CD4-positive, CD25-positive, alpha-beta regulatory T cell (primary cell): ENCODE results near the gene GUCA1C. TPM values are rescaled to one million over a fixed set of nuclear protein-coding genes. Genes with fewer than 3 reads are reported as not detected.

Source experiments
- ATAC-seq, 2 donors: fragments of 150-1000 bp; cut with Tn5 transposase; one replicate each; pipeline ENCODE4 v1.10.0; 2021; ENCODE audit warnings: low read depth in 2 of 2, moderate number of reproducible peaks in 2 of 2, moderate library complexity in 1 of 2
- DNase-seq, 3 donors: peaks; one replicate each; pipeline versions ENCODE4 v3.0.0 to v3.0.0-alpha.2; 2012 to 2022; ENCODE audit warnings: mixed read lengths in 1 of 3
- H3K27ac ChIP-seq: one replicate; pipeline ENCODE4 v1.7.0; 2013; ENCODE audit warnings: mild to moderate bottlenecking, low read length; ENCODE audit not compliant: insufficient read depth, poor library complexity, severe bottlenecking
- H3K27me3 ChIP-seq: one replicate; pipeline ENCODE4 v1.7.0; 2013; ENCODE audit warnings: low read length; ENCODE audit not compliant: control insufficient read depth, insufficient read depth
- H3K36me3 ChIP-seq: one replicate; pipeline ENCODE4 v1.7.0; 2013; ENCODE audit warnings: mild to moderate bottlenecking, low read length, moderate library complexity; ENCODE audit not compliant: control insufficient read depth, insufficient read depth
- H3K4me1 ChIP-seq: 2 replicates; pipeline ENCODE4 v1.7.0; 2013; ENCODE audit warnings: mild to moderate bottlenecking, low read length; ENCODE audit not compliant: insufficient read depth, control insufficient read depth, poor library complexity, severe bottlenecking
- H3K4me3 ChIP-seq: one replicate; pipeline ENCODE4 v1.7.0; 2013; ENCODE audit warnings: low read depth, mild to moderate bottlenecking, low read length, moderate library complexity
- H3K9me3 ChIP-seq, 2 experiments: 1 replicate in 1 of 2; 2 replicates in 1 of 2; pipeline ENCODE4 v1.7.0; 2013; ENCODE audit warnings: low read length in 2 of 2, mild to moderate bottlenecking in 1 of 2, moderate library complexity in 1 of 2; ENCODE audit not compliant: control insufficient read depth in 2 of 2
- H3K27ac Mint-ChIP-seq, 3 donors: one replicate each; pipeline ENCODE4 v1.8.0; 2020 to 2022; ENCODE audit warnings: mild to moderate bottlenecking in 3 of 3, mixed read lengths in 3 of 3, moderate library complexity in 2 of 3
- H3K27me3 Mint-ChIP-seq: one replicate; pipeline ENCODE4 v1.8.0; 2022; ENCODE audit warnings: mild to moderate bottlenecking, mixed read lengths
- H3K36me3 Mint-ChIP-seq: one replicate; pipeline ENCODE4 v1.8.0; 2020; ENCODE audit warnings: mixed read lengths
- H3K4me1 Mint-ChIP-seq, 4 donors: one replicate each; pipeline ENCODE4 v1.8.0; 2020 to 2022; ENCODE audit warnings: mixed read lengths in 4 of 4, mild to moderate bottlenecking in 1 of 4
- H3K4me3 Mint-ChIP-seq, 4 donors: one replicate each; pipeline ENCODE4 v1.8.0; 2020 to 2022; ENCODE audit warnings: mild to moderate bottlenecking in 4 of 4, mixed read lengths in 4 of 4, moderate library complexity in 3 of 4
- H3K9me3 Mint-ChIP-seq, 7 donors: one replicate each; pipeline ENCODE4 v1.8.0; 2020 to 2022; ENCODE audit warnings: mixed read lengths in 7 of 7, mild to moderate bottlenecking in 3 of 7, moderate library complexity in 2 of 7
- polyA plus RNA-seq, 4 donors: library from polyadenylated mRNA; unstranded; fragments of 300-500 nt; fragmentation: Illumina TruSeq; gene quantifications; one replicate each; pipeline ENCODE4 v1.2.3, GENCODE V29; 2021
- total RNA-seq: library from RNA; stranded (reverse); gene quantifications from one replicate; pipeline ENCODE4 v1.2.3, GENCODE V29; 2022

Gene GUCA1C, protein sequence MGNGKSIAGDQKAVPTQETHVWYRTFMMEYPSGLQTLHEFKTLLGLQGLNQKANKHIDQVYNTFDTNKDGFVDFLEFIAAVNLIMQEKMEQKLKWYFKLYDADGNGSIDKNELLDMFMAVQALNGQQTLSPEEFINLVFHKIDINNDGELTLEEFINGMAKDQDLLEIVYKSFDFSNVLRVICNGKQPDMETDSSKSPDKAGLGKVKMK
- total RNA-seq (not detected), polyA plus RNA-seq (not detected)

DNA sequence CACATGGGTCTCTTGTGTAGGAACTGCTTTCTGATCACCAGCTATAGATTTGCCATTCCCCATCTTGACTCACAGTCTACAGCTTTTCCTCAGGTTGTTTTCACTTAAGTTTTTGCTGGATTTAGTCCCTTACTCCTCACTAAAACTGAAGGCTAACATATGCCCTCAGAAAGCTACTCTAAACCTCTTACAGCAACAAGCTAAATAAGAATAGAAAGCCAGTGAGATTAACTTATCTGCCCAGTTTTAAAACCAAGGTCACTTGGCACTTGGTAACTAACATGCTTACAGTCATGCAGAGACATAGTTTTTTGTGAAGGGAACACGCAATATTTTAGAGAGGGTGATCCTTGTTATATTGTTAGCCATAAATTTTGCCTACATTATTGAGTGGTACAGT, at the start of gene GUCA1C:
Gene GUCA1C, minus strand, starts transcription at position 180 of the 400 bp plus-strand sequence. Its CDS starts 117 bp downstream, at position 63.
- Histone ChIP-seq H3K27me3 (peaks cover 14% of the 10 kb centered on the region), H3K4me1 (no peaks in the 10 kb centered on the region), H3K36me3 (no peaks in the 10 kb centered on the region)

DNA sequence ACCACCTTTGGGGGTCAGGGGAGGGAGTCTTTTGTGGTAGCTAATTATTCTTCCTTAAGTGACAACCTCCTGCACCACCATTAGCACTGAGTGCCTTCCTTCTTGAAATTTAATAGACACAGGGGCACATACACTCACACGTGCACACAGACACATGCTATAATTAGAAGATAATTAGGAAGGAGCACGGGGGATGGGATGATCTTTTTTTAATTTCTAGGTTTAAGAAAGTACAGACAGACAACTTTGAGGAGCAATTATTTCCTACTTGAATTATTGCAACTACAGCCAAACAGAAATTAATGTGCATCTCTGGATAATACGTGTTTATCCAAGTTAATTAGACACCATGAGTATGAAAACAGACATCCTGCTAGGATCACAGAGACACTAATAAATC, 44.8 kb upstream of the GUCA1C start:
- no peaks in the 10 kb centered on the region for H3K9me3 ChIP-seq
- H3K36me3 Mint-ChIP-seq = no peaks in the 10 kb centered on the region
- no peaks in the 10 kb centered on the region for H3K36me3 ChIP-seq
- H3K27me3 Mint-ChIP-seq = peaks cover 8% of the 10 kb centered on the region
- no peak overlapping the region for H3K27ac ChIP-seq
- no peaks in the 10 kb centered on the region for H3K9me3 Mint-ChIP-seq
- no peaks in the 10 kb centered on the region for H3K4me1 ChIP-seq
- no peak for DNase-seq
- no peaks in the 10 kb centered on the region for H3K4me1 Mint-ChIP-seq
- H3K4me3 ChIP-seq = no peak overlapping the region
- H3K27ac Mint-ChIP-seq = no peak overlapping the region
- H3K27me3 ChIP-seq = no peaks in the 10 kb centered on the region
- no peak for ATAC-seq
- no peak overlapping the region for H3K4me3 Mint-ChIP-seq

More for the DNA sequence above, at the start of gene GUCA1C:
- no peaks in the 10 kb centered on the region for H3K4me1 Mint-ChIP-seq
- no peaks in the 10 kb centered on the region for H3K36me3 Mint-ChIP-seq
- DNase-seq (no peak), ATAC-seq (no peak)
- H3K27me3 Mint-ChIP-seq = peaks cover 7% of the 10 kb centered on the region
- H3K4me3 Mint-ChIP-seq = no peak within 1 kb of the TSS
- no peak within 1 kb of the TSS for H3K27ac Mint-ChIP-seq
- peaks cover 0 to 1% (median 0%) of the 10 kb centered on the region in 7 donors for H3K9me3 Mint-ChIP-seq
- no peak within 1 kb of the TSS for H3K27ac ChIP-seq
- H3K9me3 ChIP-seq = no peaks in the 10 kb centered on the region
- no peak within 1 kb of the TSS for H3K4me3 ChIP-seq

DNA sequence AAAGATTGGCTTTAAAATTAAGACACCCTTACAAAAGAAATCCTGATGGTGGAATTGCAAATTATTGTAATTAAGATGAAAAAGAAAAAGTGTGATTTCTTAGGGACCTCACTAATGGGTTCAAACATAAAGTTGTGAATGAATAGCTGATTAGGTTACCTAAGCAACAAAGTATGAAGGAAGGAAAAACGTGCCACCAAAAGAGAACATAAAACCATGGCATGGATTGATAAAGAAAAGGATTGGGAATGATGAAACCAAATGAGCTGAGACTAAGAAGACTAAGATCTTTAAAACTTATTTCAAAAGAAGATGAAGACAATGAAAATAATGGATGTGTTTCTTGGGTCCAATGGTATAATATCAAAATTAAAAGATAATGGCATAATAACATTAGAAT, 32.2 kb upstream of the GUCA1C start:
- Mint-ChIP-seq H3K4me3 (no peak overlapping the region), H3K27me3 (peaks cover 21% of the 10 kb centered on the region), H3K4me1 (no peaks in the 10 kb centered on the region), H3K27ac (no peak overlapping the region), H3K36me3 (no peaks in the 10 kb centered on the region), H3K9me3 (peaks cover 0 to 2% (median 0%) of the 10 kb centered on the region in 7 donors)
- ATAC-seq (no peak), DNase-seq (no peak)
- Histone ChIP-seq H3K9me3 (no peaks in the 10 kb centered on the region), H3K27ac (no peak overlapping the region), H3K4me1 (no peaks in the 10 kb centered on the region), H3K27me3 (no peaks in the 10 kb centered on the region), H3K4me3 (no peak overlapping the region), H3K36me3 (no peaks in the 10 kb centered on the region)

DNA sequence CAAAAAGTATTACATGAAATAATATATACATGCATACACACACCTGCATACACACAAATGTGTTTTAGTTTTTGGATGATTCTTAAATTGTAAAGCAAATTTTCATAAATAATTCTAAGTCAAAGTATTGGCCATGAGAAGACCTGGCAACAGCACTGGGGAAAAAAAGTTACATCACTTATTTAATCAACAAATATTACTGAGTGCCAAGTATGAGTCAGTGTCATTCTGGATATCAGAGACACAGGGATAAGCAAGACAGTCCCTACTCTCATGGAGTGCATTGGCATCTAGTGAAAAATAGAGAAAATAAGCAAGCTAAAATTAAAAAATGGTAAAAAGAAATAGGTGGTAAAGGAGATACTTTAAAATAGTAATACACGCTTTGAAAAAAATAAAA, 29.4 kb upstream of the GUCA1C start:
- ATAC-seq (no peak), DNase-seq (no peak)
- Histone ChIP-seq H3K27ac (no peak overlapping the region), H3K9me3 (no peaks in the 10 kb centered on the region), H3K4me1 (no peaks in the 10 kb centered on the region), H3K36me3 (no peaks in the 10 kb centered on the region), H3K4me3 (no peak overlapping the region), H3K27me3 (no peaks in the 10 kb centered on the region)
- peaks cover 37% of the 10 kb centered on the region for H3K27me3 Mint-ChIP-seq
- H3K36me3 Mint-ChIP-seq = no peaks in the 10 kb centered on the region
- no peak overlapping the region for H3K4me3 Mint-ChIP-seq
- H3K4me1 Mint-ChIP-seq = no peaks in the 10 kb centered on the region
- peaks cover 0 to 2% (median 0%) of the 10 kb centered on the region in 7 donors for H3K9me3 Mint-ChIP-seq
- H3K27ac Mint-ChIP-seq = no peak overlapping the region

DNA sequence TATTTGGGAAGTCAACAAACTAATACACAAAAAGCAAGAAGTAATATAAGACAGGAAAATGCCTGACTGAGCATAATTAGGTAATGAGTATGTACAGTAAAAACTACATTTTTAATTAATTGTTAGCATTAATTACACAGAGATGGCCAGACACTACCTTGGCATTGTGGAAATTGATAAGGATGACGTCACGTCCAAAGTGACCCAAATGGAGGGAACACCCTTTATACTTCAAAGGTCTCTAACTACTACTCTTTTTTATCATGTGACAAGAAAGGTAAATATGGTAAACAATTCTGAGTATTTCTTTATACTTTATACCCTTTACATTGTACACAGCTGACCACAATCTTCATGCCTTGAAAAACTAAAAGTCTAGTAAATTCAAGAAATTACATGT, 22.4 kb upstream of the GUCA1C start:
- H3K4me1 Mint-ChIP-seq = peaks cover 0 to 3% (median 0%) of the 10 kb centered on the region in 4 donors
- H3K27me3 Mint-ChIP-seq = peaks cover 32% of the 10 kb centered on the region
- H3K4me3 Mint-ChIP-seq = no peak overlapping the region
- peaks cover 0 to 6% (median 0%) of the 10 kb centered on the region in 7 donors for H3K9me3 Mint-ChIP-seq
- no peaks in the 10 kb centered on the region for H3K27me3 ChIP-seq
- H3K4me3 ChIP-seq = no peak overlapping the region
- H3K9me3 ChIP-seq = no peaks in the 10 kb centered on the region
- H3K27ac Mint-ChIP-seq = no peak overlapping the region
- DNase-seq (no peak), ATAC-seq (no peak)
- H3K36me3 ChIP-seq = no peaks in the 10 kb centered on the region
- no peak overlapping the region for H3K27ac ChIP-seq
- no peaks in the 10 kb centered on the region for H3K36me3 Mint-ChIP-seq
- H3K4me1 ChIP-seq = no peaks in the 10 kb centered on the region

DNA sequence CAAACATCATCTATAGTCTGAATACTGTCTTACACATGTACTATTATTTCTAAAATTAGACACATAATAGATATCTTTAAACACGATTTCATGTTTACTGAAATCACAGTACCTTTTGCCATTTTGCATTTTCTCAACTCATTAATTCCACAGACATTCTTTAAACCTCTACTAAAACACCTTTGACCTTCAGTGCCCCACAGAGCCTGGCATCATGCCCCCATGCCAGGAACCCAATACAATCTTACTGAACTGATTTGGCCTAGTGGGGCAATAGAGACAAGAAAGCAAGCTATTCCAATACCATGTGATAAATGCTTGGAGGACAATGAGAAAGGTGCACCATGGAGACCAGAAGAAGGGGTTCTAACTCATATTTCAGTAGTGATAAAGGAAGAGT, 19.3 kb upstream of the GUCA1C start:
- H3K36me3 ChIP-seq = no peaks in the 10 kb centered on the region
- H3K9me3 ChIP-seq = no peaks in the 10 kb centered on the region
- H3K27ac ChIP-seq = no peak overlapping the region
- DNase-seq (no peak), ATAC-seq (no peak)
- H3K27me3 Mint-ChIP-seq = peaks cover 14% of the 10 kb centered on the region
- H3K4me3 ChIP-seq = no peak overlapping the region
- H3K4me3 Mint-ChIP-seq = no peak overlapping the region
- peaks cover 0 to 3% (median 0%) of the 10 kb centered on the region in 7 donors for H3K9me3 Mint-ChIP-seq
- no peaks in the 10 kb centered on the region for H3K4me1 ChIP-seq
- no peaks in the 10 kb centered on the region for H3K27me3 ChIP-seq
- no peaks in the 10 kb centered on the region for H3K36me3 Mint-ChIP-seq
- H3K27ac Mint-ChIP-seq = no peak overlapping the region
- H3K4me1 Mint-ChIP-seq = peaks cover 0 to 3% (median 0%) of the 10 kb centered on the region in 4 donors

DNA sequence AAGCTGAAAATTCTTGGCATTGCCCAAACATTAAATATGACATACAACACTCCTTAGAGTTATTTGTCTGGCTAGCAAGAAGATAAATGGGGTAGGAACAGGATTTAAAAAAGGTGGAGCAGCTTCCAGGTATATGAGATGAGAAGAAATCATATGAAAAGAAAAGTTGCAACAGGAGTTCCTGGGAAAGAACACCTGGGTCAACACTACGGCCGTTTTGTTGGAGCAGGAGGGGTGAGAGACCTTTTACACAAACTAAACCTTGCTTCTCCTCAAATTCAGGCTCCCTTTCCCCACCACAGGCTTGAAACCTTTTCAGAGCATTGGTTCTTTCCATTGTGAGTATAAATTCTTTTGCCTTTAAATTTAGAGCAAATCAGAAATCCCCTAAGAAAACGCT, 18.8 kb upstream of the GUCA1C start:
- H3K4me3 ChIP-seq = no peak overlapping the region
- no peaks in the 10 kb centered on the region for H3K9me3 ChIP-seq
- no peaks in the 10 kb centered on the region for H3K4me1 ChIP-seq
- no peaks in the 10 kb centered on the region for H3K36me3 ChIP-seq
- no peaks in the 10 kb centered on the region for H3K36me3 Mint-ChIP-seq
- H3K9me3 Mint-ChIP-seq = peaks cover 0 to 3% (median 0%) of the 10 kb centered on the region in 7 donors
- ATAC-seq (no peak), DNase-seq (no peak)
- H3K27me3 ChIP-seq = no peaks in the 10 kb centered on the region
- H3K27ac ChIP-seq = no peak overlapping the region
- no peak overlapping the region for H3K4me3 Mint-ChIP-seq
- peaks cover 14% of the 10 kb centered on the region for H3K27me3 Mint-ChIP-seq
- H3K4me1 Mint-ChIP-seq = peaks cover 0 to 3% (median 0%) of the 10 kb centered on the region in 4 donors
- H3K27ac Mint-ChIP-seq = no peak overlapping the region

DNA sequence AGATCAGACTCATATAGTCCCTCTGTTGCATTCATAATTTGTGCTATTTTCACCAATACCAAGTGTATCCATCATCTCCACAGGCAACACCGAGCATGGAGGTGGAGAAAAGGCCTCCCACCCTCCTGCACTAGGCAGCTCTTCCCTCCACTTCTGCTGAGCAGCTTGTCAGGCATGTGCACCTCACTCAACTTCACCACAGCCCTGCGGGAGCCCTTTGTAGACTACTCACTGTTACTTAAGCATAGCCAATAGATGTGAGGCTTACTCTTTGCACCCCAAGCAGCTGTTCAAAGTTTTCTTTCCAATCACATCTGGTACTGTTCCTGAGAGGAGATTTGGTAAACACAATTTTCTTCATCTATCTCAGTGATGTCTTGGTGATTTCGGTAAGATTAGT, 16.9 kb upstream of the GUCA1C start:
- no peak overlapping the region for H3K27ac ChIP-seq
- Mint-ChIP-seq H3K4me1 (peaks cover 0 to 17% (median 7%) of the 10 kb centered on the region in 4 donors), H3K36me3 (no peaks in the 10 kb centered on the region), H3K27me3 (peaks cover 14% of the 10 kb centered on the region), H3K27ac (no peak overlapping the region), H3K9me3 (peaks cover 0 to 3% (median 0%) of the 10 kb centered on the region in 7 donors), H3K4me3 (no peak overlapping the region)
- DNase-seq (no peak), ATAC-seq (no peak)
- H3K36me3 ChIP-seq = no peaks in the 10 kb centered on the region
- no peaks in the 10 kb centered on the region for H3K27me3 ChIP-seq
- no peaks in the 10 kb centered on the region for H3K9me3 ChIP-seq
- H3K4me3 ChIP-seq = no peak overlapping the region
- H3K4me1 ChIP-seq = no peaks in the 10 kb centered on the region
